Lower leg skin (tissue), 4 donors: ENCODE data around the gene NCOR1. TPM values are rescaled to one million over a fixed set of nuclear protein-coding genes. Genes with fewer than 3 reads are reported as not detected.

ENCODE experiments used
- DNase-seq, 2 donors: peaks; one replicate each; pipeline ENCODE4 v3.0.0-alpha.2; 2019; ENCODE audit warnings: low spot score in 2 of 2
- H3K4me3 ChIP-seq: fragments of 200-600 bp; sonication (generic); 2 replicates; pipeline ENCODE4 v1.5.1; 2017; ENCODE audit warnings: mild to moderate bottlenecking, low read depth; ENCODE audit not compliant: poor library complexity, severe bottlenecking
- CTCF ChIP-seq, 3 donors: fragments of 450-650 bp; IDR thresholded peaks; one replicate each; pipeline ENCODE4 v1.5.1; 2016; ENCODE audit warnings: antibody characterized with exemption in 3 of 3, mild to moderate bottlenecking in 3 of 3, moderate library complexity in 2 of 3
- POLR2A ChIP-seq, 2 donors: fragments of 450-650 bp; IDR thresholded peaks; one replicate each; pipeline ENCODE4 v1.6.1; 2016 to 2017; ENCODE audit warnings: antibody characterized with exemption in 2 of 2, mild to moderate bottlenecking in 1 of 2, moderate library complexity in 1 of 2
- WGBS, 2 donors: methylation state at CpG; one replicate each; pipeline ENCODE4 v1.1.5; 2018; 5-methylcytosine and 5-hydroxymethylcytosine counted together
- intact Hi-C: fragments of 100-400 bp; cut with DNase I; formaldehyde crosslinking; loops from one replicate; pipeline ENCODE4 v1.15.0; 2023; ENCODE audit warnings: low total_unique reads
- total RNA-seq, 4 donors: library from RNA; depleted of rRNA; stranded (reverse); fragments of >200 nt; gene quantifications; one replicate each; pipeline ENCODE4 v1.1.0, GENCODE V29; 2016

Gene NCOR1
- total RNA-seq, 4 donors from 2014 or later = 84.2 to 161 (median 115) TPM

DNA sequence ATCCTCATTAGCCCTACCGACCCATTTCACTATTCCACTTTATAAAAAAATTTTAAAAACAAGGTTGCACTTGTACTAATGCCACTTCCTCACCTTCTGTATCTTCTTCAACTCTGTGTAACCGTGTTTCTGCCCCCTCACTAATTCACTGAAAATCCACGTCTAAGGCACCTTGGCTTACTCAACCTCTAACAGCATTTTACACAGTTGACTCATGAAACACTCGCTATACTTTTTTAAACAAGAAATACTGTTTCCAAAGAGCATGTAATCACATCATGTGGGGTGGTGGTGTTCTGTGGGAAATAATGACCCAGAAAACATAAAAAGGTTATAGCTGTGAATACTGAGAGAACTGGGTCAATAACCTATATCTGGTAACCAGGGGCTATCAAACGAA, 79.9 kb downstream of the NCOR1 start:
- no peak for TF ChIP-seq CTCF (IDR thresholded peaks at IDR 0.05)
- TF ChIP-seq POLR2A (IDR thresholded peaks at IDR 0.05) = no peak
- DNase-seq = no peak
- 93 to 96% methylated on average over 5 of the region's 5 CpGs for WGBS, 2 donors
- no peak overlapping the region for H3K4me3 ChIP-seq
- intact Hi-C loops = no loop called here

- no peak for TF ChIP-seq POLR2A (IDR thresholded peaks at IDR 0.05)
- no peak for TF ChIP-seq CTCF (IDR thresholded peaks at IDR 0.05)
- 92 to 93% methylated on average over 3 of the region's 3 CpGs for WGBS, 2 donors
Observed at GRCh38 chr17:16131593-16131992, 83.7 kb downstream of the NCOR1 start.

GRCh38 chr17:16129441-16130205, 85.7 kb downstream of the NCOR1 start:
- intact Hi-C loops = no loop called here
- DNase-seq = no peak
- H3K4me3 ChIP-seq = no peak overlapping the region
- WGBS, 2 donors = 91 to 93% methylated on average over 6 of the region's 6 CpGs
- TF ChIP-seq CTCF (IDR thresholded peaks at IDR 0.05) (no peak), POLR2A (IDR thresholded peaks at IDR 0.05) (no peak)

More at GRCh38 chr17:16131593-16131992, 83.7 kb downstream of the NCOR1 start:
- DNase-seq = no peak
- H3K4me3 ChIP-seq = no peak overlapping the region
- intact Hi-C loops = no loop called here

- DNase-seq = no peak
- no peak overlapping the region for H3K4me3 ChIP-seq
- WGBS, 2 donors = 73 to 83% methylated on average over 3 of the region's 3 CpGs
- TF ChIP-seq POLR2A (IDR thresholded peaks at IDR 0.05) (no peak), CTCF (IDR thresholded peaks at IDR 0.05) (no peak)
- intact Hi-C loops = no loop called here
Observed at GRCh38 chr17:16123531-16123930, 91.8 kb downstream of the NCOR1 start.

- DNase-seq = no peak
- no peak overlapping the region for H3K4me3 ChIP-seq
- intact Hi-C loops = no loop called here
- 69 to 70% methylated on average over 8 of the region's 8 CpGs for WGBS, 2 donors
- TF ChIP-seq POLR2A (IDR thresholded peaks at IDR 0.05) (no peak), CTCF (IDR thresholded peaks at IDR 0.05) (no peak)
Observed at GRCh38 chr17:16122697-16123434, 92.5 kb downstream of the NCOR1 start.
